ENCODE results near the gene MAFB. TPM values are rescaled to one million over a fixed set of nuclear protein-coding genes. Genes with fewer than 3 reads are reported as not detected.

Gene MAFB
- total RNA-seq, 4 donors from 2014 or later, result 36.2 to 61.7 (median 39.6) TPM

DNA sequence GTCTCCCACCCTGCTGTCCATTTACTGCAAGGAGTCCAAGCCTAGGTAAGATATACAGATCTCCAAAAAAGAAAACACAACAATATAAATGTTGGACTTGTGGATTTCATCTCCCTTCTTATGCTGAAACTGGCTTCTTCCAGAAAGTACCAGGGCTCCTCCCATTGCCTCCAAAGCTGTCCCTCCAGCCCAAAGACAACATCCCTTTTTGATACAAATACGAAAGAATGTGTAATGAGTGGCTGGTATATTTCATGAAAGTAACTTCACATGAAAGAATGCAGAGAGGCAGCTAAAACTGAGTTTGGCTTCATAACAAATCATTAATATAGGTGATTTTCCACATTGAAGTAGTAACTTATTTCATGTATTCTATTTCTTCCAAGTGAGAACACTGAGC is 7.9 kb downstream of the MAFB start:
- WGBS, 2 donors, result 92 to 100% methylated on average over 1 of the region's 1 CpG
- no peak for DNase-seq
- H3K27me3 ChIP-seq, result peaks cover 0 to 27% (median 0%) of the 10 kb centered on the region in 4 donors
- intact Hi-C loops (cut with DNase I), result loop anchor here (10.0 kb wide), 1 partner anchor 396 kb away; no protein-coding TSS in a partner anchor
- H3K9me3 ChIP-seq, result no peaks in the 10 kb centered on the region
- peaks cover 11 to 47% (median 32%) of the 10 kb centered on the region in 3 donors for H3K4me1 ChIP-seq
- H3K4me3 ChIP-seq, result no peak overlapping the region
- no peak for TF ChIP-seq POLR2A (IDR thresholded peaks at IDR 0.05)
- TF ChIP-seq, protein P1, sequence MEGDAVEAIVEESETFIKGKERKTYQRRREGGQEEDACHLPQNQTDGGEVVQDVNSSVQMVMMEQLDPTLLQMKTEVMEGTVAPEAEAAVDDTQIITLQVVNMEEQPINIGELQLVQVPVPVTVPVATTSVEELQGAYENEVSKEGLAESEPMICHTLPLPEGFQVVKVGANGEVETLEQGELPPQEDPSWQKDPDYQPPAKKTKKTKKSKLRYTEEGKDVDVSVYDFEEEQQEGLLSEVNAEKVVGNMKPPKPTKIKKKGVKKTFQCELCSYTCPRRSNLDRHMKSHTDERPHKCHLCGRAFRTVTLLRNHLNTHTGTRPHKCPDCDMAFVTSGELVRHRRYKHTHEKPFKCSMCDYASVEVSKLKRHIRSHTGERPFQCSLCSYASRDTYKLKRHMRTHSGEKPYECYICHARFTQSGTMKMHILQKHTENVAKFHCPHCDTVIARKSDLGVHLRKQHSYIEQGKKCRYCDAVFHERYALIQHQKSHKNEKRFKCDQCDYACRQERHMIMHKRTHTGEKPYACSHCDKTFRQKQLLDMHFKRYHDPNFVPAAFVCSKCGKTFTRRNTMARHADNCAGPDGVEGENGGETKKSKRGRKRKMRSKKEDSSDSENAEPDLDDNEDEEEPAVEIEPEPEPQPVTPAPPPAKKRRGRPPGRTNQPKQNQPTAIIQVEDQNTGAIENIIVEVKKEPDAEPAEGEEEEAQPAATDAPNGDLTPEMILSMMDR (IDR thresholded peaks at IDR 0.05), result no peak
- H3K36me3 ChIP-seq, result peaks cover 0 to 20% (median 0%) of the 10 kb centered on the region in 3 donors
- H3K27ac ChIP-seq, result no peak overlapping the region

DNA sequence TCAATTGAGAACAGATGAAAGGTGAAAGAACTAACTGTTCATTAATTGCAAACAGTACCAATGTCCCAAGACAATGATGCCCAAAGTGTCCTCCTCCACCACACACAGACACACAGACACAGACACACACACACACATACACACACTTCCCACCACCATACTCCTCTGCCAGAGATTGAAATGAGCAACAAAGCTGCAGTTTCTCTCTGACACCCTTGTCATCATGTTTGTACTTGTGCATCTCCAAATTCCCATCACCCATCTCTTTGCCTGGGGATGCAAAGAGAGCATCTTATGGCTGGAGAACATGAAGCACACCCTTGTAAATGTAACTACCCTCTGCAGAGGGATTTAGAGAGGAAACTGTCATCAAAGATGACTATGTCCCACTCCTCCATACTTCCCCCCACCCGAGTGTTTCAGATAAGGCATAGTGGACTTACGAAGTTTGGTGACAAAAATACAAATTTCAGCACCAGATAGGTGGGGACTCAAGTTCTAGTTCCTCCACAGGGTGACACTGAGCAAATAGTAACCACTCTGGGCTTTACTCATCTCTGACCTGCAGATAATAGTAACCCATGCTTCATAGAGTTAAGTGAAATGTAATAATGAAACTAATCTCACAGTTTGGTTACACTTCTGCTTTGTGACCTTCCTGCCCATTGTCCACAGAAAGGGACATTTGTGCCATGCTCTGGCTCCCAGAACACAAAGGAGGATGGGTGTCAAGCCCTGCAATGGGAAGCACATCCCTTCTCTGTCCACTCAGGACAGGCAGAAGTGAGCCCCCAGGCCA is 8.7 kb downstream of the MAFB start:
- Histone ChIP-seq H3K27me3 (peaks cover 0 to 26% (median 0%) of the 10 kb centered on the region in 4 donors), H3K27ac (no peak overlapping the region), H3K9me3 (no peaks in the 10 kb centered on the region), H3K4me3 (no peak overlapping the region), H3K4me1 (peaks cover 11 to 38% (median 32%) of the 10 kb centered on the region in 3 donors), H3K36me3 (peaks cover 0 to 17% (median 0%) of the 10 kb centered on the region in 3 donors)
- intact Hi-C loops (cut with DNase I), result loop anchor here (10.0 kb wide), 1 partner anchor 396 kb away; no protein-coding TSS in a partner anchor
- DNase-seq, result no peak
- WGBS, 2 donors, result 74 to 81% methylated on average over 2 of the region's 2 CpGs
- TF ChIP-seq, protein P1 (IDR thresholded peaks at IDR 0.05), result no peak
- TF ChIP-seq POLR2A (IDR thresholded peaks at IDR 0.05), result no peak

DNA sequence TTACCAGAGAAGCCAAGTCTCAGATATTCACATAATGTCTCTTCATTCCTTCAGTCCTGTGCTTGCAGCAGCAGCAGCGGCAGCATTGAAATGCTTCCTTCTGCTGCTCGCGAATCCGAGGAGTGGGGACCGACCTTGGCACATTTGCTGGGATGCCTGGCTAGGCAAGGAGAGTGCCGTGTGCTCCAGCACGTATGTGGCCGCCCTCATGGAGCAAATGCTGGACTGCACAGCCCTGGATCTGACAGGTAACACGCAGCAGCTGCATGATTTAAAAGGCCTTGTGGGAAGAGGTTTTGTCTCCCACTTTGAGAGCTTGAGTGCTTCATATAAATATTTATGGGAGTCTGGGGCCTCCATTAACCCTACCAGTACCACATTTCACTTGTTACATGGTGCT is 9.9 kb downstream of the MAFB start:
- H3K4me3 ChIP-seq, result no peak overlapping the region
- peaks cover 10 to 29% (median 20%) of the 10 kb centered on the region in 3 donors for H3K4me1 ChIP-seq
- H3K9me3 ChIP-seq, result no peaks in the 10 kb centered on the region
- H3K27me3 ChIP-seq, result peaks cover 0 to 20% (median 0%) of the 10 kb centered on the region in 4 donors
- no peak overlapping the region for H3K27ac ChIP-seq
- intact Hi-C loops (cut with DNase I), result no loop called here
- TF ChIP-seq, protein P1 (IDR thresholded peaks at IDR 0.05), result no peak
- no peak for TF ChIP-seq POLR2A (IDR thresholded peaks at IDR 0.05)
- no peak for DNase-seq
- 79 to 93% methylated on average over 4 to 5 of the region's 9 CpGs for WGBS, 2 donors
- peaks cover 0 to 7% (median 0%) of the 10 kb centered on the region in 3 donors for H3K36me3 ChIP-seq

DNA sequence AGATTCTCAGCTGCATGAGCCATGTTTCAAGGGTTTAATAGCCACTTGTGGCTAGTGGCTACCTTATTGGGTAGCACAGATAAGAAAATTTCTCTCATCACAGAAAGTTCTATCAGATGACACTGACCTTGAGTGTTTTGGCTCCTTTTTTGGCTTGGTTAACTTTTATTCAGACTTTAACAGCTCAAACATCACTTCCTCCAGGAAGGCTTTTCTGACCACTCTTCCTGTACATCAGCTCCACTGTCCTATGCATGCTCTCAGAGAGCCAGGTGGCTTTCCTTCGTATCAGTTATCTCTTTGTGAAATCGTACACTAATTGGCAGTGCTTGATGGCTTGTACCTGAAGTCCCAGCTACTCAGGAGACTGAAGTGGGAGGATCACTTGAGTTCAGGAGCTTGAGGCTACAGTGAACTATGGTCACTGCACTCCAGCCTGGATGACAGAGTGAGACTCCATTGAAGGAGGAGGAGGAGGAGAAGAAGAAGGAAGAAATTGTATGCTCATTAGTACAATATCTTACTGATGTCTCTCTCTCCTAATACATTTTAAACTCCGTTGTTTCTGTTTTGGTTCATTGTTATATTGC is 10.7 kb downstream of the MAFB start:
- Histone ChIP-seq H3K27me3 (peaks cover 0 to 16% (median 0%) of the 10 kb centered on the region in 4 donors), H3K4me1 (peaks cover 4 to 29% (median 16%) of the 10 kb centered on the region in 3 donors), H3K36me3 (no peaks in the 10 kb centered on the region), H3K4me3 (no peak overlapping the region), H3K27ac (no peak overlapping the region), H3K9me3 (no peaks in the 10 kb centered on the region)
- intact Hi-C loops (cut with DNase I), result no loop called here
- TF ChIP-seq, protein P1 (IDR thresholded peaks at IDR 0.05), result no peak
- TF ChIP-seq POLR2A (IDR thresholded peaks at IDR 0.05), result no peak
- no peak for DNase-seq
- 49 to 51% methylated on average over 3 of the region's 3 CpGs for WGBS, 2 donors
